H1 (cell line): ENCODE measurements around the gene MRPL32. TPM values are rescaled to one million over a fixed set of nuclear protein-coding genes. Genes with fewer than 3 reads are reported as not detected.

ENCODE experiments used
- CTCF ChIA-PET: fragments of 300-600 bp; sonication (Branson Sonifier 250); formaldehyde crosslinking; loops from one replicate; lab custom pipeline; 2021; ENCODE audit not compliant: partially characterized antibody; lab: Charles Lee
- POLR2A ChIA-PET: fragments of 300-600 bp; sonication (Branson Sonifier 250); formaldehyde crosslinking; loops from one replicate; lab custom pipeline; 2021; ENCODE audit warnings: inconsistent platforms; ENCODE audit not compliant: partially characterized antibody; lab: Charles Lee
- DNase-seq, 2 experiments: peaks; one replicate each; pipeline versions ENCODE4 v3.0.0 to v3.0.0-alpha.2; 2010 to 2022; ENCODE audit warnings: low spot score in 2 of 2, low read depth in 1 of 2, mixed read lengths in 1 of 2
- FAIRE-seq: peaks from 2 replicates; lab custom pipeline; 2011; peaks lifted over from hg19 to GRCh38; lab: Jason Lieb, UNC
- H2AFZ ChIP-seq: 2 replicates; pipeline ENCODE4 v1.8.1; 2012; ENCODE audit warnings: low read length, inconsistent platforms
- H2AK5ac ChIP-seq: 2 replicates; pipeline ENCODE4 v1.6.1; 2013; ENCODE audit warnings: low read depth, low read length
- H2BK120ac ChIP-seq: replicated peaks from 2 replicates; pipeline ENCODE3; 2013; ENCODE audit warnings: low read depth, low read length, inconsistent platforms
- H2BK12ac ChIP-seq: 2 replicates; pipeline ENCODE4 v1.6.1; 2013; ENCODE audit warnings: low read depth, low read length
- H2BK15ac ChIP-seq: 2 replicates; pipeline ENCODE4 v1.6.1; 2013; ENCODE audit warnings: low read length
- H2BK20ac ChIP-seq: 2 replicates; pipeline ENCODE4 v1.6.1; 2013; ENCODE audit warnings: low read length
- H2BK5ac ChIP-seq: 2 replicates; pipeline ENCODE4 v1.6.1; 2013; ENCODE audit warnings: low read depth, low read length
- H3K14ac ChIP-seq: 2 replicates; pipeline ENCODE4 v1.6.1; 2013; ENCODE audit warnings: inconsistent platforms; ENCODE audit not compliant: insufficient read length
- H3K18ac ChIP-seq: 2 replicates; pipeline ENCODE4 v1.6.1; 2013; ENCODE audit warnings: low read length; ENCODE audit errors: extremely low read depth
- H3K23ac ChIP-seq: 2 replicates; pipeline ENCODE4 v1.6.1; 2013; ENCODE audit warnings: inconsistent platforms; ENCODE audit not compliant: insufficient read length
- H3K23me2 ChIP-seq: 2 replicates; pipeline ENCODE4 v1.6.1; 2013; ENCODE audit warnings: low read depth, low read length
- H3K27ac ChIP-seq: 2 replicates; pipeline ENCODE4 v1.6.1; 2011; ENCODE audit warnings: low read depth, low read length, inconsistent platforms
- H3K27me3 ChIP-seq, 4 experiments: replicated peaks in 1 of 4; 1 replicate in 1 of 4; 2 replicates in 3 of 4; pipeline versions ENCODE4 v1.6.1 to v1.8.1; 2011 to 2013; ENCODE audit warnings: low read length in 3 of 4, mild to moderate bottlenecking in 3 of 4, inconsistent platforms in 2 of 4, mixed read lengths in 2 of 4, moderate library complexity in 1 of 4; ENCODE audit not compliant: control insufficient read depth in 3 of 4, insufficient read depth in 3 of 4; ENCODE audit errors: extremely low read depth in 1 of 4
- H3K36me3 ChIP-seq, 4 experiments: 2 replicates each; pipeline versions ENCODE4 v1.6.1 to v1.8.1; 2011 to 2013; ENCODE audit warnings: mild to moderate bottlenecking in 4 of 4, low read length in 3 of 4, moderate library complexity in 2 of 4, control low read depth in 1 of 4, inconsistent platforms in 1 of 4; ENCODE audit not compliant: insufficient read depth in 4 of 4, control insufficient read depth in 2 of 4
- H3K4ac ChIP-seq: replicated peaks from 2 replicates; pipeline ENCODE3; 2013; ENCODE audit warnings: low read length, low read depth, mixed read lengths, inconsistent platforms; ENCODE audit not compliant: insufficient read length
- H3K4me1 ChIP-seq, 4 experiments: replicated peaks in 1 of 4; 1 replicate in 1 of 4; 2 replicates in 3 of 4; pipeline versions ENCODE4 v1.6.1 to v1.8.1; 2011 to 2013; ENCODE audit warnings: low read length in 3 of 4, inconsistent platforms in 2 of 4, mixed read lengths in 1 of 4; ENCODE audit not compliant: insufficient read depth in 4 of 4, control insufficient read depth in 3 of 4
- H3K4me2 ChIP-seq, 2 experiments: 2 replicates each; pipeline versions ENCODE4 v1.6.1 to v1.8.1; 2011 to 2013; ENCODE audit warnings: low read depth in 2 of 2, low read length in 2 of 2, control low read depth in 1 of 2, inconsistent platforms in 1 of 2, mild to moderate bottlenecking in 1 of 2; ENCODE audit not compliant: insufficient read depth in 1 of 2
- H3K4me3 ChIP-seq, 4 experiments: fragments of 200-600, 300-600 bp in 1 of 4; sonication (generic), shearing (Covaris generic), sonication (Bioruptor Twin) in 1 of 4; 2 replicates each; pipeline versions ENCODE4 v1.5.1 to v1.8.1; 2011 to 2016; ENCODE audit warnings: low read length in 4 of 4, low read depth in 3 of 4, control low read depth in 2 of 4, inconsistent platforms in 2 of 4, mild to moderate bottlenecking in 2 of 4, mixed read lengths in 1 of 4, moderate library complexity in 1 of 4; ENCODE audit not compliant: insufficient read depth in 2 of 4; ENCODE audit errors: extremely low read depth in 1 of 4
- H3K56ac ChIP-seq: replicated peaks from 2 replicates; pipeline ENCODE3; 2013; ENCODE audit warnings: low read depth, mild to moderate bottlenecking, mixed read lengths, low read length, inconsistent platforms; ENCODE audit not compliant: insufficient read length
- H3K79me1 ChIP-seq: 2 replicates; pipeline ENCODE4 v1.6.1; 2013; ENCODE audit warnings: low read depth, low read length, control low read depth
- H3K79me2 ChIP-seq, 2 experiments: 2 replicates each; pipeline versions ENCODE4 v1.6.1 to v1.8.1; 2012 to 2013; ENCODE audit warnings: low read length in 2 of 2, mild to moderate bottlenecking in 2 of 2, inconsistent platforms in 1 of 2; ENCODE audit not compliant: insufficient read depth in 2 of 2, control insufficient read depth in 1 of 2
- H3K9ac ChIP-seq, 4 experiments: replicated peaks in 1 of 4; 1 replicate in 1 of 4; 2 replicates in 3 of 4; pipeline versions ENCODE4 v1.6.1 to v1.8.1; 2011 to 2013; ENCODE audit warnings: low read depth in 3 of 4, low read length in 3 of 4, control low read depth in 2 of 4, mild to moderate bottlenecking in 2 of 4, moderate library complexity in 2 of 4, inconsistent platforms in 1 of 4; ENCODE audit errors: extremely low read depth in 1 of 4
- H3K9me3 ChIP-seq, 2 experiments: 2 replicates each; pipeline versions ENCODE4 v1.6.1 to v1.8.1; 2012 to 2013; ENCODE audit warnings: mild to moderate bottlenecking in 2 of 2, moderate library complexity in 2 of 2, control low read depth in 1 of 2, inconsistent platforms in 1 of 2, low read depth in 1 of 2, low read length in 1 of 2, mixed read lengths in 1 of 2; ENCODE audit not compliant: insufficient read depth in 2 of 2
- H4K20me1 ChIP-seq, 2 experiments: replicated peaks in 1 of 2; 2 replicates each; pipeline versions ENCODE3 to v1.8.1; 2011 to 2013; ENCODE audit warnings: inconsistent platforms in 2 of 2, low read length in 2 of 2, mild to moderate bottlenecking in 1 of 2; ENCODE audit not compliant: insufficient read depth in 2 of 2, control insufficient read depth in 1 of 2
- H4K5ac ChIP-seq: 2 replicates; pipeline ENCODE4 v1.6.1; 2013; ENCODE audit warnings: low read length, low read depth, mixed read lengths, inconsistent platforms; ENCODE audit not compliant: insufficient read length
- H4K8ac ChIP-seq: 2 replicates; pipeline ENCODE4 v1.8.0; 2013; ENCODE audit warnings: mild to moderate bottlenecking, moderate library complexity, low read length, inconsistent platforms; ENCODE audit not compliant: insufficient read depth; ENCODE audit errors: extremely low read depth
- H4K91ac ChIP-seq: replicated peaks from 2 replicates; pipeline ENCODE3; 2013; ENCODE audit warnings: low read length, mixed read lengths, inconsistent platforms; ENCODE audit not compliant: insufficient read length
- ATF3 ChIP-seq: IDR thresholded peaks from 2 replicates; pipeline ENCODE4 v1.6.1; 2011; ENCODE audit warnings: low read depth, mild to moderate bottlenecking, low read length; ENCODE audit not compliant: insufficient read depth
- SIRT6 ChIP-seq: IDR thresholded peaks from one replicate; pipeline ENCODE4 v1.7.1; 2012; ENCODE audit warnings: low read length, inconsistent platforms
- SUZ12 ChIP-seq: fragments of 200-600 bp; sonication (generic); IDR thresholded peaks from 2 replicates; pipeline ENCODE4 v1.6.1; 2012; ENCODE audit warnings: mild to moderate bottlenecking, inconsistent platforms, low read length, moderate library complexity, mixed read lengths
- WGBS, 2 experiments: shearing (Covaris generic) in 1 of 2; methylation state at CpG; one replicate each; pipeline versions ENCODE4 v1.1.6 to v1.1.7; 2013 to 2015; ENCODE audit warnings: low lambda C conversion rate in 2 of 2, mixed read lengths in 2 of 2, inconsistent platforms in 1 of 2, low coverage in 1 of 2, missing lambda C conversion rate in 1 of 2; ENCODE audit not compliant: insufficient replicate concordance in 2 of 2, insufficient coverage in 1 of 2, insufficient read length in 1 of 2; ENCODE audit errors: extremely low coverage in 1 of 2, missing lambda C conversion rate in 1 of 2; 5-methylcytosine and 5-hydroxymethylcytosine counted together
- polyA plus RNA-seq, 7 experiments: library from polyadenylated mRNA; depleted of rRNA in 3 of 7; stranded (reverse) in 5 of 7; unstranded in 2 of 7; fragments of >200 nt in 5 of 7; fragments of 200-250 nt in 2 of 7; gene quantifications; 1 replicate in 5 of 7; 2 replicates in 1 of 7; 4 replicates in 1 of 7; pipeline versions ENCODE4 v1.2.1 to v1.2.3, GENCODE V29; 2011 to 2013; ENCODE audit warnings: missing spikeins in 2 of 7, mixed read lengths in 2 of 7
- total RNA-seq: library from RNA; stranded (reverse); fragmentation: NEBNext Ultra II Directional; extraction: Animal tissue kit (Norgen Biotek cat#: 25700); gene quantifications from 2 replicates; pipeline ENCODE4 v1.2.1, GENCODE V29; 2021

The MRPL32 gene
- total and polyA plus RNA-seq, 2 of the 8 experiments (the other 6 are each of a cell fraction or from before 2014, with no cell fraction given), result 50.9 to 97.2 TPM

GRCh38 chr7:42980514-42980913, 48.3 kb downstream of the MRPL32 start:
- Histone ChIP-seq H4K91ac (no peak overlapping the region), H3K79me2 (no peaks in the 10 kb centered on the region), H2AFZ (no peak overlapping the region), H4K5ac (no peak overlapping the region), H3K36me3 (no peaks in the 10 kb centered on the region), H2BK5ac (no peak overlapping the region), H3K4me1 (no peaks in the 10 kb centered on the region), H4K8ac (no peak overlapping the region), H3K4me2 (no peak overlapping the region), H3K56ac (no peak overlapping the region), H3K27me3 (no peaks in the 10 kb centered on the region), H2BK12ac (no peak overlapping the region), H2BK120ac (no peak overlapping the region), H3K23ac (no peak overlapping the region), H3K9ac (no peak overlapping the region), H2BK15ac (no peak overlapping the region), H3K4me3 (no peak overlapping the region), H3K27ac (no peak overlapping the region), H3K23me2 (no peaks in the 10 kb centered on the region), H2BK20ac (no peak overlapping the region), H3K18ac (no peak overlapping the region), H2AK5ac (no peak overlapping the region), H3K14ac (no peak overlapping the region), H3K9me3 (no peaks in the 10 kb centered on the region; a peak in 1 of 4 replicates), H3K4ac (no peak overlapping the region), H3K79me1 (no peaks in the 10 kb centered on the region), H4K20me1 (no peaks in the 10 kb centered on the region)
- no peak for FAIRE-seq
- ChIA-PET CTCF (no interaction called here), POLR2A (no interaction called here)
- WGBS, 2 experiments, result 96% methylated on average over 3 of the region's 3 CpGs; no CpG with 5 or more reads in 1 of the 2 experiments
- TF ChIP-seq ATF3 (no peak), SIRT6 (no peak), SUZ12 (no peak)
- no peak for DNase-seq
